ENCODE data around the gene APOL1.

APOL1 gene

GRCh38 chr22:36291831-36292740 lies 39.2 kb downstream of the APOL1 start:
- no peaks in the 10 kb centered on the region; the same call in 1 of the 2 replicates for H3F3A ChIP-seq (ENCODE audit: insufficient read depth, low read length)
- H2AFZ ChIP-seq (ENCODE audit: low read length) = no peak overlapping the region
- H3K4me3 ChIP-seq (ENCODE audit: low read depth, low read length, poor library complexity, severe bottlenecking) = no peak overlapping the region
- no peak for TF ChIP-seq CTCF (IDR thresholded peaks at IDR 0.05; ENCODE audit: low read length)
- TF ChIP-seq EZH2 (IDR thresholded peaks at IDR 0.05; ENCODE audit: borderline replicate concordance, low read length) = no peak
- H3K27ac ChIP-seq (ENCODE audit: low read depth, low read length, poor library complexity, severe bottlenecking) = no peak overlapping the region
- no peaks in the 10 kb centered on the region for H3K79me2 ChIP-seq (ENCODE audit: insufficient read depth, low read length)
- H3K9ac ChIP-seq (ENCODE audit: low read length) = no peak overlapping the region
- H3K9me2 ChIP-seq (ENCODE audit: low read depth, low read length) = no peaks in the 10 kb centered on the region
- H3K27me3 ChIP-seq (ENCODE audit: insufficient read depth, low read length) = no peaks in the 10 kb centered on the region
- H3K9me3 ChIP-seq (ENCODE audit: low read length) = no peaks in the 10 kb centered on the region
- no peaks in the 10 kb centered on the region for H4K20me1 ChIP-seq (ENCODE audit: insufficient read depth, low read length)
- no peak overlapping the region for H3K4me2 ChIP-seq (ENCODE audit: low read length)
- peaks cover 86% of the 10 kb centered on the region for H3K36me3 ChIP-seq (ENCODE audit: insufficient read depth, low read length)
- H3K4me1 ChIP-seq (ENCODE audit: insufficient read depth, low read length, severe bottlenecking) = no peaks in the 10 kb centered on the region

- H3K9me3 ChIP-seq (ENCODE audit: low read length) = no peaks in the 10 kb centered on the region
- no peak for TF ChIP-seq CTCF (IDR thresholded peaks at IDR 0.05; ENCODE audit: low read length)
- TF ChIP-seq EZH2 (IDR thresholded peaks at IDR 0.05; ENCODE audit: borderline replicate concordance, low read length) = no peak
- no peak overlapping the region for H3K4me2 ChIP-seq (ENCODE audit: low read length)
- no peaks in the 10 kb centered on the region for H3K27me3 ChIP-seq (ENCODE audit: insufficient read depth, low read length)
- no peaks in the 10 kb centered on the region for H3K79me2 ChIP-seq (ENCODE audit: insufficient read depth, low read length)
- H3F3A ChIP-seq (ENCODE audit: insufficient read depth, low read length) = no peaks in the 10 kb centered on the region
- H3K27ac ChIP-seq (ENCODE audit: low read depth, low read length, poor library complexity, severe bottlenecking) = no peak overlapping the region
- H2AFZ ChIP-seq (ENCODE audit: low read length) = no peak overlapping the region
- H3K36me3 ChIP-seq (ENCODE audit: insufficient read depth, low read length) = peaks cover 87% of the 10 kb centered on the region
- no peaks in the 10 kb centered on the region for H3K9me2 ChIP-seq (ENCODE audit: low read depth, low read length)
- H3K9ac ChIP-seq (ENCODE audit: low read length) = no peak overlapping the region
- no peaks in the 10 kb centered on the region for H3K4me1 ChIP-seq (ENCODE audit: insufficient read depth, low read length, severe bottlenecking)
- no peak overlapping the region for H3K4me3 ChIP-seq (ENCODE audit: low read depth, low read length, poor library complexity, severe bottlenecking)
- no peaks in the 10 kb centered on the region for H4K20me1 ChIP-seq (ENCODE audit: insufficient read depth, low read length)
Measured at GRCh38 chr22:36292823-36293530, 40.0 kb downstream of the APOL1 start.

- H3K79me2 ChIP-seq (ENCODE audit: insufficient read depth, low read length) = no peaks in the 10 kb centered on the region
- no peak overlapping the region for H3K4me3 ChIP-seq (ENCODE audit: low read depth, low read length, poor library complexity, severe bottlenecking)
- no peak overlapping the region for H3K27ac ChIP-seq (ENCODE audit: low read depth, low read length, poor library complexity, severe bottlenecking)
- TF ChIP-seq CTCF (IDR thresholded peaks at IDR 0.05; ENCODE audit: low read length) (no peak), EZH2 (IDR thresholded peaks at IDR 0.05; ENCODE audit: borderline replicate concordance, low read length) (no peak)
- H3K36me3 ChIP-seq (ENCODE audit: insufficient read depth, low read length) = peaks cover 87% of the 10 kb centered on the region
- no peaks in the 10 kb centered on the region for H3K9me3 ChIP-seq (ENCODE audit: low read length)
- no peak overlapping the region for H3K9ac ChIP-seq (ENCODE audit: low read length)
- no peak overlapping the region for H2AFZ ChIP-seq (ENCODE audit: low read length)
- H3K9me2 ChIP-seq (ENCODE audit: low read depth, low read length) = no peaks in the 10 kb centered on the region
- H3K27me3 ChIP-seq (ENCODE audit: insufficient read depth, low read length) = no peaks in the 10 kb centered on the region
- no peaks in the 10 kb centered on the region for H3F3A ChIP-seq (ENCODE audit: insufficient read depth, low read length)
- H3K4me2 ChIP-seq (ENCODE audit: low read length) = no peak overlapping the region
- H3K4me1 ChIP-seq (ENCODE audit: insufficient read depth, low read length, severe bottlenecking) = no peaks in the 10 kb centered on the region
- no peaks in the 10 kb centered on the region for H4K20me1 ChIP-seq (ENCODE audit: insufficient read depth, low read length)
Measured at GRCh38 chr22:36293606-36294292, 40.8 kb downstream of the APOL1 start.
